GM21447 (cell line): ENCODE measurements around the gene GRIA3.
"Not testable (repeated sequence)": the region's sequence is repeated elsewhere in the genome, so short reads cannot be mapped to it uniquely, and the experiment has no call there.

Experiments used
- ATAC-seq: cut with Tn5 transposase; IDR thresholded peaks from one replicate; pipeline ENCODE4 v1.9.1; 2021; ENCODE audit not compliant: unreplicated experiment

GRIA3 gene

GRCh38 chrX:123513585-123514278, 329.7 kb downstream of the GRIA3 start:
- ATAC-seq, result no peak

- ATAC-seq, result not testable (repeated sequence)
Measured at GRCh38 chrX:123514279-123514640, 330.2 kb downstream of the GRIA3 start.

- no peak for ATAC-seq
Measured at GRCh38 chrX:123518791-123519190, 334.7 kb downstream of the GRIA3 start.

GRCh38 chrX:123525123-123525725, 341.1 kb downstream of the GRIA3 start:
- no peak for ATAC-seq

GRCh38 chrX:123530726-123531125, 346.6 kb downstream of the GRIA3 start:
- ATAC-seq, result not testable (repeated sequence)
